22Rv1 (cell line): ENCODE results near the gene YIF1B.

ENCODE experiments used
- ZFX ChIP-seq: fragments of 450-650 bp; IDR thresholded peaks from 2 replicates; pipeline ENCODE4 v1.6.1; 2017; ENCODE audit warnings: antibody characterized with exemption, borderline replicate concordance
- TF ChIP-seq, protein P1 (sequence below): fragments of 450-650 bp; IDR thresholded peaks from 2 replicates; pipeline ENCODE4 v1.5.1; 2017; ENCODE audit warnings: mild to moderate bottlenecking

DNA sequence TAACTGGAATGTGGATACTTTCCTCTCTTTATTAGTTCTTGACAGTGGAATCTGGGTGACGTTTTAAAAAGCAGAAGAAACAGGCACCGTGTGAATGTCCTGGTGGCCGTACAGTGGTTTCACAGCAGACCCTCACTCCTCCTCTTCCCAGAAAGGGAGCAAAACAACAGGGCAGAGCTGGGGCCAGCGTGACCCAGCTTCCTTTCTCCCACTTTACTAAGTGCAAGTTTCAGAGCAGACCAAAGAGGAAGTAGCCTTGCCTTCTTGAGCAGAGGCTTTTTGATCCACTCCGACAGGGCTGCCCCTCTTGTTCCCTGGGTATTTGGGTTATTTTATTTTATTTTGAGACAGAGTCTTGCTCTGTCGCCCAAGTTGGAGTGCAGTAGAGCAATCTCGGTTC lies 31.3 kb downstream of the YIF1B start:
- TF ChIP-seq, protein P1, sequence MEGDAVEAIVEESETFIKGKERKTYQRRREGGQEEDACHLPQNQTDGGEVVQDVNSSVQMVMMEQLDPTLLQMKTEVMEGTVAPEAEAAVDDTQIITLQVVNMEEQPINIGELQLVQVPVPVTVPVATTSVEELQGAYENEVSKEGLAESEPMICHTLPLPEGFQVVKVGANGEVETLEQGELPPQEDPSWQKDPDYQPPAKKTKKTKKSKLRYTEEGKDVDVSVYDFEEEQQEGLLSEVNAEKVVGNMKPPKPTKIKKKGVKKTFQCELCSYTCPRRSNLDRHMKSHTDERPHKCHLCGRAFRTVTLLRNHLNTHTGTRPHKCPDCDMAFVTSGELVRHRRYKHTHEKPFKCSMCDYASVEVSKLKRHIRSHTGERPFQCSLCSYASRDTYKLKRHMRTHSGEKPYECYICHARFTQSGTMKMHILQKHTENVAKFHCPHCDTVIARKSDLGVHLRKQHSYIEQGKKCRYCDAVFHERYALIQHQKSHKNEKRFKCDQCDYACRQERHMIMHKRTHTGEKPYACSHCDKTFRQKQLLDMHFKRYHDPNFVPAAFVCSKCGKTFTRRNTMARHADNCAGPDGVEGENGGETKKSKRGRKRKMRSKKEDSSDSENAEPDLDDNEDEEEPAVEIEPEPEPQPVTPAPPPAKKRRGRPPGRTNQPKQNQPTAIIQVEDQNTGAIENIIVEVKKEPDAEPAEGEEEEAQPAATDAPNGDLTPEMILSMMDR, result no peak
- TF ChIP-seq ZFX, result no peak
